ENCODE data around the gene LAMC1.

Gene LAMC1

DNA sequence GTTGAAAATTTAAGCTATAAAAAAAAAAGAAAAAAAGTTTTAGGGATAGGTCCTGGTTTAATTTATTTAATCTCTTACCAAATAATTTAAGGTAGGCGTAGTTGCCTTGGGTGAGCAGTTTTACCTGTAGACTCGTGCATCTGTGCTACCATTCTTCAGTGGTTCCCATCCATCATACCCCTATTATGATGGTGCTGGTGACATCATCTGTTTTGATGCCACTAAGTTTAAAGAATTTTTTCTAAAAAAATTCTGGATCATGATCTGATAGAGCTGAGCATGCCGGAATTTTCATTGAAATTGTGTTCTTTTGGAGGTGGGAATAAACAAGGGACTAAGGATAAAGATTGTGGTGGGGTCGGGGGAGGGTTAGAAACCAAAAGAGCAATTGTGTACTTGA lies 15.7 kb downstream of the LAMC1 start:
- H3K9me3 Mint-ChIP-seq, result no peaks in the 10 kb centered on the region
- H3K4me1 Mint-ChIP-seq, result no peaks in the 10 kb centered on the region
- H3K4me3 Mint-ChIP-seq, result no peak overlapping the region
- H3K36me3 Mint-ChIP-seq (ENCODE audit: insufficient read depth), result peaks cover 1% of the 10 kb centered on the region
- no peak for DNase-seq (ENCODE audit: low spot score in 2 of 2)
- ATAC-seq (replicated peaks; ENCODE audit: extremely low read depth, poor library complexity, severe bottlenecking), result no peak
- H3K27me3 Mint-ChIP-seq, result peaks cover 74% of the 10 kb centered on the region
- H3K27ac Mint-ChIP-seq (ENCODE audit: low read depth), result no peak overlapping the region

DNA sequence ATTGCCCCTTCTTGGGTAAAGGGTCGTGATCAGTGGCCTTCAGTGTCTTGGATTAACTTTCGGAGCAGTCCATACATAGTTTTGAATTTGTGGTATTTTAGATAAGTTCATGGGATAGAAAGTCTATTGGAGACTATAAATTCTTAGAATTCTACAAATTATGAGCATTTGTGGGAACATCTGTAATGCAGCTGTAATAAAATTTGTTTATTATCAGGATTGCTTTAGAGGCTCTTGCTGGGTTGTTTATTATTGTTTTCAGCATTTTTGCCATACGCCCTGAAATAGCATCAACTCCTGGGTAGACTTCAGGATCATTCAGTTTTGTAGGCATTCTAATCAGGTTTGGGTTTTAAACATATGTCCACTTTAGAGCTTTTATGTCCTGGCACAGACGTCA lies 16.1 kb downstream of the LAMC1 start:
- Mint-ChIP-seq H3K4me3 (no peak overlapping the region), H3K27me3 (peaks cover 74% of the 10 kb centered on the region), H3K36me3 (ENCODE audit: insufficient read depth) (peaks cover 1% of the 10 kb centered on the region), H3K27ac (ENCODE audit: low read depth) (no peak overlapping the region), H3K9me3 (no peaks in the 10 kb centered on the region), H3K4me1 (no peaks in the 10 kb centered on the region)
- ATAC-seq (replicated peaks; ENCODE audit: extremely low read depth, poor library complexity, severe bottlenecking) (no peak), DNase-seq (ENCODE audit: low spot score in 2 of 2) (no peak)

DNA sequence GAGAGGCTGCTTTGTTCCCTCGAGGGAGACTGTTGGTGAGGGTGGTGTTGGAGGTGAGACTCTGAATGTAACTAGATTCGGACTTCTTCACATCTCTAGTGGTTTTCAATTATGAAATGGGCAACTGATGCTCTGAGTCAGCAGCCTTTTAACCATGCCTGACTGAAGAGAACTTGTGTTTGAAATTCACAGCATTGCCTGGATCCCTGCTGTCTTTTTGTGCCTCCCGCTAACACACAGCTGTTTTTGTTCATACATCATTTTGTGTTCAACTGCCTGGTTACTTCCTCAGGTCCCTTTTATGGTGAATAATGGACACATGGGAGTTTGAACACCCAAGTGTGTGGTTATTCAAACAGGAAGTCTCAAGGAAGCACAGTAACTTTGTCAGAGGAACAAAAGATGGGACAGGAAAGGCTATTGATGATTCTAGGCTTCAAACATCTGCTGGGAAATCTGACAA lies 16.8 kb downstream of the LAMC1 start:
- peaks cover 74% of the 10 kb centered on the region for H3K27me3 Mint-ChIP-seq
- no peaks in the 10 kb centered on the region for H3K9me3 Mint-ChIP-seq
- peaks cover 1% of the 10 kb centered on the region for H3K36me3 Mint-ChIP-seq (ENCODE audit: insufficient read depth)
- H3K27ac Mint-ChIP-seq (ENCODE audit: low read depth), result no peak overlapping the region
- H3K4me1 Mint-ChIP-seq, result no peaks in the 10 kb centered on the region
- no peak overlapping the region for H3K4me3 Mint-ChIP-seq
- ATAC-seq (replicated peaks; ENCODE audit: extremely low read depth, poor library complexity, severe bottlenecking) (no peak), DNase-seq (ENCODE audit: low spot score in 2 of 2) (no peak)

DNA sequence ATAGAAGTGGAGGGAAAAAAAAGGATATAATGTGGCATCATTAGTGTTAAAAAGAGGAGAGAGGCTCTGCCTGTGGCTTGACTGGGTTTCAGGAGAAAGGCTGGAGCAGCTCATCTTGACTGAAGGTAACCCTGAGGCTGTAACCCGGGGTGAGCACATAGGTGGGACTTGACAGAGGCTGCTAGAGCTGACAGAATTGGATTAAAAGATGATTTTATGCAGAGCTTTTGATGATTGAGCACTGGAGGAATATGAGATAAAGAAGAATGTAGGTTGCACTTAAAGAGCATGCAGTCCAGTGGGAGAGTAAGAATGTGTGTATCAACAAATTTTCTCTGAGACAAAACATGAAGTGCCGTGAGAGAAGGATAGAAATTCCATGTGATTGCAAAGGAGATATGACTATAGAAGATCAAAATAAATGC lies 17.3 kb downstream of the LAMC1 start:
- H3K36me3 Mint-ChIP-seq (ENCODE audit: insufficient read depth), result peaks cover 1% of the 10 kb centered on the region
- H3K9me3 Mint-ChIP-seq, result no peaks in the 10 kb centered on the region
- DNase-seq (ENCODE audit: low spot score in 2 of 2) (no peak), ATAC-seq (replicated peaks; ENCODE audit: extremely low read depth, poor library complexity, severe bottlenecking) (no peak)
- H3K27ac Mint-ChIP-seq (ENCODE audit: low read depth), result no peak overlapping the region
- H3K4me1 Mint-ChIP-seq, result no peaks in the 10 kb centered on the region
- H3K27me3 Mint-ChIP-seq, result peaks cover 74% of the 10 kb centered on the region
- H3K4me3 Mint-ChIP-seq, result no peak overlapping the region

DNA sequence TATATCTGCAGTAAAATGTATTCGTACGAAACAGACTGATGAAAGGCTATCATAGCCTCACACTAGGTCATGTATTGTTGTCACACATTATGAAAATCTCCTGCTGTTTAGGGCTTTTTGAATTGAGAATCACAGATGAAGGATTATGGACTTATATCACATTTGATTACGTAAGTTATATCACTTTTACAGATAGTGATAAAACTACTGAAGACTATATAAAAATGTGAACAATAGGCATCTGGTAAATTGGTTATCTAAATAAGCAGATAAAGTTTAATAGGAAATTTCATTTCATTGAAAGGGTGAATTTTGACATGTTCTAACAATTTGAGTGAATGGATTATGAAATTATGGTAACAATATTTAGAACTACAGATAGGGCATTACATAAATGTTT lies 20.0 kb downstream of the LAMC1 start:
- Mint-ChIP-seq H3K4me1 (no peaks in the 10 kb centered on the region), H3K27ac (ENCODE audit: low read depth) (no peak overlapping the region), H3K9me3 (no peaks in the 10 kb centered on the region), H3K36me3 (ENCODE audit: insufficient read depth) (peaks cover 1% of the 10 kb centered on the region), H3K27me3 (peaks cover 76% of the 10 kb centered on the region), H3K4me3 (no peak overlapping the region)
- DNase-seq (ENCODE audit: low spot score in 2 of 2) (no peak), ATAC-seq (replicated peaks; ENCODE audit: extremely low read depth, poor library complexity, severe bottlenecking) (no peak)

DNA sequence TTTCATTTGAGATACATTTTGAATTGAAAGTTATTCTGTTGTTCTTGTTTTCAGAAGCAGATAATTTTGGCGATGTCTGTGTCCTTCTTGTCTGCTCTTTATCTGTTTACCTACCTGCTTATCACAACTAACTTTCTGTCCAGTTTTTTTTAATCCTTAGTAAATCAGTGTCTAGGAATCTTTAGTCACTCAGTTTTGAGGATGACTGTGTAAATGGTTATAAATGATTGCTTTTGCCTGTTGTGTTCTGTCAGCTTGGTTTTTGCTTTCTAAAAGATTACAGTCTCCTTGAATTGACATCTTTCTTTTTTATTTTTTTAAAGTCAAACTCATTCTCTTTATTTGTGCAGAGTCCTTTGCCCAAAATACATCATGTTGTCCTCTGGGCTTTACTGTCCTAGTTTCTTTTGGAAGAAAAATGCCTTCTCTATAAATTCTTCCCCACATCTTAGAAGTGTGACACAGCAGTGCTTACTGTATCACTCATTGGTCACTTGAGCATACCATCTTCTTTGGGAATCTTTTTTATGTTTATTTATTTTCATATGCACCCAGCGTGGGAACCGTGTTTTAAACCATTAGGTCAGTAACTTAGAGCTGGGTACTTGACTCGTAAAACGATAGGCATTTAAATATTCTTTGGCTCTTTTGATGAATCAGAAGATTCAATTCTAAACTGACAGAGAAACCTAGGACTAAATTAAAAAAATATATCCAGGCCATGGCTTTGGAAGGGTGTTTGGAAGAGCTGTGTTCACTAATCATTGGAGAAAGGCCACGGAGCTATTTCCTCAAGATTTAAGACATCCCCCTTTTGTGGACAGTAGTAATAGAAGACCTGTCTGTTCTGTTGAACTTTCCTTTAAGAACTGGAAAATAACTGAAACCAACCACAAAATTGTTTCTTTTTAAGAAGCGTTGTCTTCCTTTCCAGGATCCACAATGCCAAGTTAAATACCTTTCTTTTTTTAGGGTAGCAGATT lies 20.9 kb downstream of the LAMC1 start:
- Mint-ChIP-seq H3K4me1 (no peaks in the 10 kb centered on the region), H3K9me3 (no peaks in the 10 kb centered on the region), H3K4me3 (no peak overlapping the region), H3K36me3 (ENCODE audit: insufficient read depth) (peaks cover 1% of the 10 kb centered on the region), H3K27me3 (peaks cover 67% of the 10 kb centered on the region), H3K27ac (ENCODE audit: low read depth) (no peak overlapping the region)
- ATAC-seq (replicated peaks; ENCODE audit: extremely low read depth, poor library complexity, severe bottlenecking) (no peak), DNase-seq (ENCODE audit: low spot score in 2 of 2) (no peak)

DNA sequence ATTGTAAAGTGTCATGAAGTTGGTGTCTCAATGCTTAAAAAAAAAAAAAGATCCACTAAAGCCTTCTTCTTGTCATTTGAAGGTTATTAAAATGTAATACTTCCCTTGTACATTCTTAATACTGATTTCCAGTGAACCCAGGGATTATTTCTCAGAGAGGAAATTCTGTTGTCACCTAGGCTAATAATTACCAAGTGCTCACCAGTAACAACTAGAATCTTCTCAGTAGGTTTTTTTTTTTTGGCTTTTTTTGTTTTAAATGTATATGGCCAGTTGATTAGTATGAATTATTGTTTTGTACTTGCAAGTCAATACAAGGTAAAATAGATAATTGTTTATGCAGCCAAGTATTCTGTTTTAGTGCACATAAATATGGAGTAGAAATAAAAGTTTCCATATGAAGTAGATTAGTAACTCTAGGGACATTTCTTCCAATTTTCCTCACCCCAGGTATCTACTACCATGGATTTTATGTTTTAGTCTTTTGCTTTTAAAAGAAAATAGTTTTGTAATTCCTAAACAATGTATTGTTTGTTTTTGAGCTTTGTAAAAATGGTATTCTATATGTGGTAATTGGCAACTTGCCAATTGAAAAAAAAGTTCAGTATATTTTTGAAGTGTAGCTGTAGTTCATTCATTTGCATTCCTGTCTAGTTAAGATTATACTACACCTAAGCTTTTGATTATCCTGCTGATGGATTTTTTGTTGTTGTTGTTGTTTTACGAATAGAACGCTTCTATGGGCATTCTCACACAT lies 21.9 kb downstream of the LAMC1 start:
- Mint-ChIP-seq H3K27ac (ENCODE audit: low read depth) (no peak overlapping the region), H3K27me3 (peaks cover 57% of the 10 kb centered on the region), H3K4me3 (no peak overlapping the region), H3K4me1 (no peaks in the 10 kb centered on the region), H3K9me3 (no peaks in the 10 kb centered on the region), H3K36me3 (ENCODE audit: insufficient read depth) (peaks cover 1% of the 10 kb centered on the region)
- DNase-seq (ENCODE audit: low spot score in 2 of 2), result no peak
- no peak for ATAC-seq (replicated peaks; ENCODE audit: extremely low read depth, poor library complexity, severe bottlenecking)

DNA sequence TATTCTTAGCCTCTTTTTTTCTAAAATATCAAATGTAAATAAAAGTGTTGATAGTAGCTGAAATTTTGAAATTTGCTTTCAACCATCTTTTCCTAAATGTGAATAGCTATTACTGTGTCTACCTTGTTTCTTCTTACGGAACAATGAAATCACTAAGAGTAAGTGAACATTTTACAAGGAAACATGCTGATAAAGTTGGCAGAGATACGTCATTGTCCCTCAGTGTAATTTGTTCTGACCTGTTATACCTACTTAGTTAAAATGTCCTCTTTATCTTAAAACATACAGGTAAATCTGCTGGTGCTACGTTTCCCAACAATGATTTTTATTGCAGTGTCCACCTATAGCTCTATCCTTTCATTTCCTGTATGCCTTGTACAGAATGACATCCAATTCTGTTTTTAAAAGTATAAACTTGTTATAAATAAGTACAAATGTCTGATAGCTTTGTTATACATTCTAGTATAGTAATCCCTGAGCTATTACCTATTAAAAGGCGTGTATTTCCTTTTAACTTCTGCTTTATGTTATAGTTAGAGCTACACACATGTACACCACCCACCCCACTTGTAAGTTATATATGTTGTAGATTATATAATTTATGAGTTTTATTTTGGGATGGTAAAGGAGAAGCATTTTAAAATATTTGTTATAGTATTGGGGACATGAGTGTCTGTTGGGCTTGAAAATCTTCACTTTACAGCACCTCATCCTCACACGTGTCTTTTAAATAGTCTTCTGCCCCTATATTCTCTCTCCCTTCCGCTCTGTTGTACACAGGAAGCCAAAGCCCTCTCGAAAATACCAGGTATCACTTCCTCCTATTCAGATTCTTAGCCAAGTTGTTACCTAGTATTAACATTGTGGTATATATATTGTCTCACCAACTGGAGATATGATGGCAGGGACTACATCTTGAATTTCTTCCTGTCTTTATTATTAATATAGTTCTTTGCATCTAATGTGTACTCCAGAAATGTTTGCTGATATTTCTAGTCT lies 25.2 kb downstream of the LAMC1 start:
- peaks cover 1% of the 10 kb centered on the region for H3K36me3 Mint-ChIP-seq (ENCODE audit: insufficient read depth)
- no peaks in the 10 kb centered on the region for H3K9me3 Mint-ChIP-seq
- no peak overlapping the region for H3K27ac Mint-ChIP-seq (ENCODE audit: low read depth)
- peaks cover 52% of the 10 kb centered on the region for H3K27me3 Mint-ChIP-seq
- ATAC-seq (replicated peaks; ENCODE audit: extremely low read depth, poor library complexity, severe bottlenecking) (no peak), DNase-seq (ENCODE audit: low spot score in 2 of 2) (no peak)
- H3K4me1 Mint-ChIP-seq, result no peaks in the 10 kb centered on the region
- no peak overlapping the region for H3K4me3 Mint-ChIP-seq

DNA sequence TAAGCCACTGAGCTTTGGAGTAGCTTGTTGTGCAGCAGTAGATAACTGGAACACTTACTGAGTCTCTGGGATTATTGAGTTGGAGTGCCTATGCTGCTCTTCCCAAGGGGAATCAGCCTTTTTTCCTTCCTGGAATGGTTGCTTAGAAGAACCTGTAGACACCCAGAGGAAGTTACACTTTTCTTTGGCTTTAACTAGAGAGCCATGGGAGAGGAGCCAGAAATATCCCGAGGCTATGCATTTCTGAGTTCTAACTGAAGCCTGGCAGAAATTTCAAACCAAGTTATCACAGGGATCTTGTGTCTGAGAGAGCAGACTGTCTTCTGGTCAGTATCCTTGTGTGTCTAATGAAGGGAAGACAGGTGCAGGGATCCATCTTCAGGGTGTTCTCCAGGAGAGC lies 28.3 kb downstream of the LAMC1 start:
- no peak for DNase-seq (ENCODE audit: low spot score in 2 of 2)
- H3K27me3 Mint-ChIP-seq, result peaks cover 49% of the 10 kb centered on the region
- H3K27ac Mint-ChIP-seq (ENCODE audit: low read depth), result no peak overlapping the region

DNA sequence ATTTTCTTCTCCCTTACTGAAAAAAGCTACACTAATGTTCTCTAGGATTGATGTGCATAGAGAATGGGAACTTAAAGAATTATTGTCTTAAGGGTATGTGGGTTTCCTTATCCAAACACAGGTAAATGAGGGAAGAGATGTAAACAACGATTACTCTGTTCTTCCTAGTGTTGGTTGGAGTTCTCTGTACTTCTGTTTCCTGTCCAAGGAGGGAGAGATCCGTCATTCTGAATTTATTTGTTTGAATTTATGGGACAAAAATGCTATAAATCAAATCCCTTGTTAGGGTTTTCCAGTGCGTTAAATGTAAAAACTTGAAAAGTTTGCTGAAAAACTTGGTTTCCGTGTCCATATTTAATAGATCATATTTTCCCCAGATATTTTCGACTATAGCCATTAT lies 29.6 kb downstream of the LAMC1 start:
- H3K27me3 Mint-ChIP-seq, result peaks cover 39% of the 10 kb centered on the region
- H3K4me1 Mint-ChIP-seq, result no peaks in the 10 kb centered on the region
- H3K9me3 Mint-ChIP-seq, result no peaks in the 10 kb centered on the region
- DNase-seq (ENCODE audit: low spot score in 2 of 2), result no peak
- no peaks in the 10 kb centered on the region for H3K36me3 Mint-ChIP-seq (ENCODE audit: insufficient read depth)
- H3K27ac Mint-ChIP-seq (ENCODE audit: low read depth), result no peak overlapping the region
- no peak overlapping the region for H3K4me3 Mint-ChIP-seq
- ATAC-seq (replicated peaks; ENCODE audit: extremely low read depth, poor library complexity, severe bottlenecking), result no peak

More for the DNA sequence above, 28.3 kb downstream of the LAMC1 start:
- Mint-ChIP-seq H3K9me3 (no peaks in the 10 kb centered on the region), H3K4me1 (no peaks in the 10 kb centered on the region), H3K36me3 (ENCODE audit: insufficient read depth) (no peaks in the 10 kb centered on the region), H3K4me3 (no peak overlapping the region)
- no peak for ATAC-seq (replicated peaks; ENCODE audit: extremely low read depth, poor library complexity, severe bottlenecking)

DNA sequence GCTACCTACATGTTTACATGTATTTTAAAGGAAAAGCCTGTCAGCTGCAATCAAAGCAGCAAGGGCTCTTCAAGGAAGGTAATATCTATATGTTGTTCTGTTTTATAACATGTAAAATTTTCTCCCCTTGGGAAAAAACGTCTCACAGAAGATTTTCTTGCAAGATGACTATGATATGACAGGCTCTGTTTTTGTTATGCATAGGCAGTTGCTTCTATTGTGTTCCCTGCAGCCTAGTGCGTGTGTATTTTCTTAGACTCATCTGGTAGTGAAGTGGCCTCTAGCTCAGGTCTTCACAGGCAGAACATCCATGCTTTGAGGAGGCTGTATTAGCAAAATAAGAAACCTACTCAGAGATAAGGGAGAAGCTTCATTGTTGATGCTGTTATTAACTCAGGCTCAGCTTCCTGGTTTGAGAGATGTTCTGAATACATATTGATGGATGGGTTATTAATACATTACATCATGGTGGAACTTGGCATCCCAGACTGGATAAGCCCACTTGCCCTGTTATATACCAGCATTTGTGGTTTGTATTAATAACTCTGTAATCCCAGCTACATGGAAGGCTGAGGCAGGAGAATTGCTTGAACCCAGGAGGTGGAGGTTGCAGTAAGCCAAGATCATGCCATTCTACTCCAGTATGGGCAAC lies 35.8 kb downstream of the LAMC1 start:
- Mint-ChIP-seq H3K9me3 (no peaks in the 10 kb centered on the region), H3K27ac (ENCODE audit: low read depth) (no peak overlapping the region), H3K4me1 (no peaks in the 10 kb centered on the region), H3K36me3 (ENCODE audit: insufficient read depth) (no peaks in the 10 kb centered on the region), H3K27me3 (peaks cover 3% of the 10 kb centered on the region), H3K4me3 (no peak overlapping the region)
- DNase-seq (ENCODE audit: low spot score in 2 of 2) (no peak), ATAC-seq (replicated peaks; ENCODE audit: extremely low read depth, poor library complexity, severe bottlenecking) (no peak)

Data from central memory CD8-positive, alpha-beta T cell (primary cell).